NCI-H1092 (cell line): ENCODE results near the gene RAPGEF2.
A peak's percentile ranks its signal among the peaks of the same experiment; 100 is the strongest.
"Not testable (repeated sequence)": the region's sequence is repeated elsewhere in the genome, so short reads cannot be mapped to it uniquely, and the experiment has no call there.

Experiments used
- DNase-seq: peaks from one replicate; lab custom pipeline; 2025; lab: John Stamatoyannopoulos, UW

Gene RAPGEF2

GRCh38 chr4:159102622-159103383, at the start of gene RAPGEF2:
RAPGEF2 (plus strand) TSS chr4:159103079; CDS start chr4:159104163, 1,084 bp downstream.
- DNase-seq, result peak; percentile 82

GRCh38 chr4:159055833-159056232, 47.0 kb upstream of the RAPGEF2 start:
- no peak for DNase-seq

- no peak for DNase-seq
These were observed 42.7 kb upstream of the RAPGEF2 start for GRCh38 chr4:159060161-159060560.

GRCh38 chr4:159062381-159062780, 40.5 kb upstream of the RAPGEF2 start:
- no peak for DNase-seq

GRCh38 chr4:159065513-159066240, 37.2 kb upstream of the RAPGEF2 start:
- DNase-seq, result no peak

GRCh38 chr4:159068139-159068538, 34.7 kb upstream of the RAPGEF2 start:
- DNase-seq, result not testable (repeated sequence)

- DNase-seq, result no peak
These were observed 33.0 kb upstream of the RAPGEF2 start for GRCh38 chr4:159069922-159070321.

GRCh38 chr4:159070742-159071141, 32.1 kb upstream of the RAPGEF2 start:
- DNase-seq, result no peak

- no peak for DNase-seq
These were observed 31.5 kb upstream of the RAPGEF2 start for GRCh38 chr4:159071178-159071968.

GRCh38 chr4:159071969-159072765, 30.7 kb upstream of the RAPGEF2 start:
- no peak for DNase-seq

- no peak for DNase-seq
These were observed 27.3 kb upstream of the RAPGEF2 start for GRCh38 chr4:159075531-159075932.

- not testable (repeated sequence) for DNase-seq
These were observed 25.9 kb upstream of the RAPGEF2 start for GRCh38 chr4:159077018-159077417.

- DNase-seq, result no peak
These were observed 25.0 kb upstream of the RAPGEF2 start for GRCh38 chr4:159077702-159078495.

GRCh38 chr4:159079074-159079473, 23.8 kb upstream of the RAPGEF2 start:
- no peak for DNase-seq

- no peak for DNase-seq
These were observed 16.3 kb upstream of the RAPGEF2 start for GRCh38 chr4:159086606-159087005.

GRCh38 chr4:159090255-159090654, 12.6 kb upstream of the RAPGEF2 start:
- no peak for DNase-seq

GRCh38 chr4:159094156-159094555, 8.7 kb upstream of the RAPGEF2 start:
- not testable (repeated sequence) for DNase-seq

GRCh38 chr4:159096434-159096833, 6.4 kb upstream of the RAPGEF2 start:
- no peak for DNase-seq

- no peak for DNase-seq
These were observed 5.7 kb upstream of the RAPGEF2 start for GRCh38 chr4:159097144-159097543.

GRCh38 chr4:159097785-159098184, 5.1 kb upstream of the RAPGEF2 start:
- no peak for DNase-seq
